IMR-90 (cell line): ENCODE results near the gene AURKA. TPM values are rescaled to one million over a fixed set of nuclear protein-coding genes. Genes with fewer than 3 reads are reported as not detected.
"Not testable (repeated sequence)": the region's sequence is repeated elsewhere in the genome, so short reads cannot be mapped to it uniquely, and the experiment has no call there.

Experiments
- ATAC-seq: fragments of 200-7000 bp; cut with Tn5 transposase; 2 replicates; pipeline ENCODE4 v1.9.1; 2020; ENCODE audit warnings: low read depth, mild to moderate bottlenecking, moderate library complexity
- BruUV-seq: library from RNA; stranded (reverse); fragments of 400-500 nt; replicated peaks from 2 replicates; lab custom pipeline; 2021; lab: Mats Ljungman, UMichigan
- CTCF ChIA-PET: fragments of 300-600 bp; formaldehyde crosslinking; extraction: SDS; loops from one replicate; lab custom pipeline; 2021; ENCODE audit warnings: antibody characterized with exemption; lab: Yijun Ruan, JAX
- POLR2A ChIA-PET: fragments of 300-600 bp; sonication (Branson Sonifier 250); formaldehyde crosslinking; loops from one replicate; lab custom pipeline; 2022; ENCODE audit warnings: antibody characterized with exemption; ENCODE audit not compliant: unreplicated experiment; lab: Charles Lee
- DNase-seq: peaks from one replicate; pipeline ENCODE4 v3.0.0; 2013
- H2AFZ ChIP-seq: replicated peaks from 2 replicates; pipeline ENCODE3; 2013; ENCODE audit warnings: low read length, mild to moderate bottlenecking; ENCODE audit not compliant: poor library complexity
- H2AK5ac ChIP-seq: 2 replicates; pipeline ENCODE4 v1.6.1; 2013; ENCODE audit warnings: low read depth, low read length, inconsistent platforms
- H2AK9ac ChIP-seq: replicated peaks from 2 replicates; pipeline ENCODE3; 2013; ENCODE audit warnings: mild to moderate bottlenecking, low read depth, low read length, moderate library complexity; ENCODE audit not compliant: poor library complexity
- H2BK120ac ChIP-seq: 2 replicates; pipeline ENCODE4 v1.6.1; 2013; ENCODE audit warnings: low read depth, low read length, inconsistent platforms
- H2BK15ac ChIP-seq: 3 replicates; pipeline ENCODE4 v1.6.1; 2013; ENCODE audit warnings: low read depth, low read length, inconsistent platforms
- H2BK20ac ChIP-seq: 2 replicates; pipeline ENCODE4 v1.6.1; 2013; ENCODE audit warnings: low read depth, mild to moderate bottlenecking, inconsistent platforms, low read length, moderate library complexity
- H2BK5ac ChIP-seq: 2 replicates; pipeline ENCODE4 v1.6.1; 2013; ENCODE audit warnings: mild to moderate bottlenecking, low read depth, low read length, inconsistent platforms; ENCODE audit not compliant: poor library complexity, severe bottlenecking
- H3K14ac ChIP-seq: replicated peaks from 2 replicates; pipeline ENCODE4 v1.6.1; 2013; ENCODE audit warnings: low read depth, low read length, inconsistent platforms
- H3K18ac ChIP-seq: 2 replicates; pipeline ENCODE4 v1.6.1; 2013; ENCODE audit warnings: low read depth, low read length, control low read depth
- H3K23ac ChIP-seq: 2 replicates; pipeline ENCODE4 v1.6.1; 2013; ENCODE audit warnings: low read depth, low read length, inconsistent platforms
- H3K27ac ChIP-seq: 2 replicates; pipeline ENCODE4 v1.5.1; 2013; ENCODE audit warnings: mild to moderate bottlenecking, control low read depth, low read length; ENCODE audit not compliant: insufficient read depth
- H3K27me3 ChIP-seq: 2 replicates; pipeline ENCODE4 v1.6.1; 2013; ENCODE audit warnings: low read length; ENCODE audit not compliant: control insufficient read depth, insufficient read depth
- H3K36me3 ChIP-seq: 2 replicates; pipeline ENCODE4 v1.6.1; 2013; ENCODE audit warnings: low read length, mixed read lengths; ENCODE audit not compliant: control insufficient read depth, insufficient read depth
- H3K4ac ChIP-seq: 2 replicates; pipeline ENCODE4 v1.6.1; 2013; ENCODE audit warnings: low read depth, low read length, inconsistent platforms
- H3K4me1 ChIP-seq: 2 replicates; pipeline ENCODE4 v1.6.1; 2013; ENCODE audit warnings: low read length, mixed read lengths; ENCODE audit not compliant: control insufficient read depth, insufficient read depth
- H3K4me2 ChIP-seq: 2 replicates; pipeline ENCODE4 v1.6.1; 2013; ENCODE audit warnings: low read depth, mild to moderate bottlenecking, control low read depth, low read length, moderate library complexity
- H3K4me3 ChIP-seq: 2 replicates; pipeline ENCODE4 v1.5.1; 2013; ENCODE audit warnings: low read depth, mild to moderate bottlenecking, control low read depth, low read length, moderate library complexity; ENCODE audit not compliant: insufficient read depth
- H3K56ac ChIP-seq: 2 replicates; pipeline ENCODE4 v1.6.1; 2013; ENCODE audit warnings: low read length, inconsistent platforms; ENCODE audit not compliant: insufficient read depth; ENCODE audit errors: extremely low read depth
- H3K79me1 ChIP-seq, 2 experiments: 2 replicates each; pipeline ENCODE4 v1.6.1; 2013; ENCODE audit warnings: low read length in 2 of 2, inconsistent platforms in 1 of 2, low read depth in 1 of 2
- H3K9ac ChIP-seq: 2 replicates; pipeline ENCODE4 v1.6.1; 2013; ENCODE audit warnings: low read depth, low read length, control low read depth
- H3K9me1 ChIP-seq: 2 replicates; pipeline ENCODE4 v1.6.1; 2013; ENCODE audit warnings: low read length, inconsistent platforms; ENCODE audit not compliant: insufficient read depth
- H3K9me3 ChIP-seq: 2 replicates; pipeline ENCODE4 v1.6.1; 2013; ENCODE audit warnings: low read length; ENCODE audit not compliant: control insufficient read depth, insufficient read depth
- H4K20me1 ChIP-seq: 2 replicates; pipeline ENCODE4 v1.6.1; 2013; ENCODE audit warnings: low read length, inconsistent platforms; ENCODE audit not compliant: insufficient read depth
- H4K5ac ChIP-seq: 2 replicates; pipeline ENCODE4 v1.6.1; 2013; ENCODE audit warnings: mild to moderate bottlenecking, low read depth, low read length, control low read depth
- H4K8ac ChIP-seq, 2 experiments: 2 replicates each; pipeline ENCODE4 v1.6.1; 2013; ENCODE audit warnings: low read depth in 2 of 2, low read length in 2 of 2, control low read depth in 1 of 2, inconsistent platforms in 1 of 2
- H4K91ac ChIP-seq: 2 replicates; pipeline ENCODE4 v1.6.1; 2013; ENCODE audit warnings: low read depth, low read length, inconsistent platforms; ENCODE audit not compliant: insufficient read depth
- CHD1 ChIP-seq: IDR thresholded peaks from 2 replicates; pipeline ENCODE4 v1.6.1; 2012; ENCODE audit warnings: low read depth, low read length, improper control_type of control experiment
- RFX5 ChIP-seq: IDR thresholded peaks from 2 replicates; pipeline ENCODE4 v1.8.0; 2012; ENCODE audit warnings: low read depth, mild to moderate bottlenecking, low read length, moderate library complexity
- WGBS, 2 experiments: methylation state at CpG; one replicate each; pipeline versions ENCODE4 v1.1.5 to v1.1.7; 2013; ENCODE audit warnings: missing lambda C conversion rate in 2 of 2; ENCODE audit not compliant: insufficient read length in 1 of 2; ENCODE audit errors: extremely low coverage in 2 of 2; 5-methylcytosine and 5-hydroxymethylcytosine counted together
- dilution Hi-C: fragments of 300-500 bp; cut with HindIII; formaldehyde crosslinking; loops from one replicate; pipeline ENCODE4 v1.14.3; 2018; ENCODE audit warnings: low sequenced_read_pairs; ENCODE audit not compliant: unreplicated experiment
- in situ Hi-C: fragments of 300-500 bp; cut with MboI; formaldehyde crosslinking; loops from 3 replicates; pipeline ENCODE4 v1.14.3; 2019; ENCODE audit warnings: low sequenced_read_pairs, inconsistent platforms, mixed read lengths
- intact Hi-C: fragments of 100-400 bp; cut with micrococcal nuclease; formaldehyde crosslinking; loops from 2 replicates; pipeline ENCODE4 v1.10.0; 2022
- polyA plus RNA-seq, 3 experiments: library from polyadenylated mRNA; depleted of rRNA; stranded (reverse); fragments of >200 nt; gene quantifications; 2 replicates each; pipeline ENCODE4 v1.2.3, GENCODE V29; 2012; ENCODE audit warnings: low replicate concordance in 1 of 3
- total RNA-seq: library from RNA; depleted of rRNA; stranded (reverse); fragments of >200 nt; gene quantifications from 2 replicates; pipeline ENCODE4 v1.2.3, GENCODE V29; 2012

The AURKA gene
- total and polyA plus RNA-seq, 2 of the 4 experiments (the other 2 are of a cell fraction), result 68.0 to 83.3 TPM

GRCh38 chr20:56411759-56412472 lies 19.9 kb upstream of the AURKA start, which contains the start of gene CASS4 (continued):
- TF ChIP-seq CHD1 (no peak; the same call in 1 of the 2 replicates), RFX5 (no peak)

DNA sequence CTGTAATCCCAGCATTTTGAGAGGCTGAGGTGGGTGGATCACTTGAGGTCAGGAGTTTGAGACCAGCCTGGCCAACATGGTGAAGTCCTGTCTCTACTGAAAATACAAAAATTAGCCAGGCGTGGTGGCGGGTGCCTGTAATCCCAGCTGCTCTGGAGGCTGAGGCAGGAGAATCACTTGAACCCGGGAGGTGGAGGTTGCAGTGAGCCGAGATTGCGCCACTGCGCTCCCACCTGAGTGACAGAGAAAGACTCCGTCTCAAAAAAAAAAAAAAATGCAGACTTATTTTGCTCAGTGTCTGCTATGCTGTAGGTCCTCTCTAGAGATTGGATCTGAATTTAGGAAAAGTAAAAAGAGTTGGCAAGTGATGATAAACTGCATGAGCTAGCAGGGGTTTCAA lies 19.3 kb upstream of the AURKA start:
- peaks cover 12% of the 10 kb centered on the region for H3K9me1 ChIP-seq
- peak overlapping the region; percentile 97 for H3K4ac ChIP-seq
- H2BK15ac ChIP-seq, result peak overlapping the region; percentile 79; the same call in 2 of the 3 replicates
- peak overlapping the region; percentile 97 for H2BK120ac ChIP-seq
- ChIA-PET CTCF (interaction anchor here (1.5 kb wide), 1 partner anchor 11 kb away, joined by 3 read pairs; no protein-coding TSS in a partner anchor), POLR2A (interaction anchor here (0.8 to 1.4 kb wide), 3 partner anchors 29 to 58 kb away, joined by 3 to 10 read pairs (median 10); partner anchors contain the start of gene RTF2)
- peak overlapping the region; percentile 95; the same call in 1 of the 2 replicates for H3K14ac ChIP-seq
- H3K4me2 ChIP-seq, result peak overlapping the region; percentile 88; the same call in 1 of the 2 replicates
- dilution Hi-C loops, in situ Hi-C loops, H3K9me3 ChIP-seq, ATAC-seq, BruUV-seq, H3K27me3 ChIP-seq, DNase-seq, H4K20me1 ChIP-seq, H2AFZ ChIP-seq, intact Hi-C loops, H2AK9ac ChIP-seq, H3K4me3 ChIP-seq: not testable (repeated sequence)
- peak overlapping the region; percentile 99 for H4K5ac ChIP-seq
- H3K79me1 ChIP-seq, result peaks cover 24 to 48% of the 10 kb centered on the region in 2 experiments
- H3K9ac ChIP-seq, result peak overlapping the region; percentile 91
- 93% methylated on average over 5 of the region's 7 CpGs; no CpG with 5 or more reads in 1 of the 2 experiments for WGBS, 2 experiments
- H4K91ac ChIP-seq, result peak overlapping the region; percentile 98
- peak overlapping the region; percentile 96 for H2BK5ac ChIP-seq
- peak overlapping the region; percentile 96 for H2BK20ac ChIP-seq
- H2AK5ac ChIP-seq, result peak overlapping the region; percentile 92
- peak overlapping the region; percentile 96; the same call in 1 of the 2 replicates for H3K56ac ChIP-seq
- H3K4me1 ChIP-seq, result peaks cover 20% of the 10 kb centered on the region
- H3K36me3 ChIP-seq, result peaks cover 12% of the 10 kb centered on the region
- peak overlapping the region; percentile 94; the same call in 1 of the 2 replicates for H3K23ac ChIP-seq
- H4K8ac ChIP-seq, result peak overlapping the region; percentile 89 to 93
- H3K18ac ChIP-seq, result peak overlapping the region; percentile 96
- H3K27ac ChIP-seq, result peak overlapping the region; percentile 100
